HG03095 (cell line): ENCODE measurements around the gene CNPY2.
"Not testable (repeated sequence)": the region's sequence is repeated elsewhere in the genome, so short reads cannot be mapped to it uniquely, and the experiment has no call there.

Experiments used
- ATAC-seq: cut with Tn5 transposase; IDR thresholded peaks from one replicate; pipeline ENCODE4 v1.9.1; 2021; ENCODE audit warnings: moderate library complexity; ENCODE audit not compliant: unreplicated experiment

CNPY2 gene

GRCh38 chr12:56333679-56334489 lies 18.1 kb upstream of the CNPY2 start, which contains the start of gene PAN2:
PAN2 (minus strand) TSS chr12:56334000; CDS start chr12:56333094, 906 bp downstream.
- ATAC-seq, result peak; percentile 90

- no peak for ATAC-seq
Measured at GRCh38 chr12:56333197-56333678, 17.4 kb upstream of the CNPY2 start.

- no peak for ATAC-seq
Measured at GRCh38 chr12:56332512-56333196, 16.9 kb upstream of the CNPY2 start.

- no peak for ATAC-seq
Measured at GRCh38 chr12:56330936-56331490, 15.2 kb upstream of the CNPY2 start.

- ATAC-seq, result no peak
Measured at GRCh38 chr12:56326533-56326932, 10.7 kb upstream of the CNPY2 start.

- no peak for ATAC-seq
Measured at GRCh38 chr12:56326126-56326525, 10.3 kb upstream of the CNPY2 start.

GRCh38 chr12:56324206-56324605 lies 8.4 kb upstream of the CNPY2 start:
- ATAC-seq, result no peak

GRCh38 chr12:56321610-56322009 lies 5.8 kb upstream of the CNPY2 start:
- not testable (repeated sequence) for ATAC-seq

- no peak for ATAC-seq
Measured at GRCh38 chr12:56321027-56321426, 5.2 kb upstream of the CNPY2 start.

GRCh38 chr12:56317675-56318074 lies 1.9 kb upstream of the CNPY2 start:
- no peak for ATAC-seq

GRCh38 chr12:56315249-56315621 lies 553 bp downstream of the CNPY2 start:
- ATAC-seq, result no peak

- ATAC-seq, result no peak
Measured at GRCh38 chr12:56311003-56311402, 4.8 kb downstream of the CNPY2 start.

- no peak for ATAC-seq
Measured at GRCh38 chr12:56308714-56309113, 7.1 kb downstream of the CNPY2 start.

GRCh38 chr12:56307221-56307965 lies 8.4 kb downstream of the CNPY2 start:
- ATAC-seq, result no peak

- ATAC-seq, result no peak
Measured at GRCh38 chr12:56304872-56305590, 10.8 kb downstream of the CNPY2 start.

GRCh38 chr12:56304276-56304675 lies 11.5 kb downstream of the CNPY2 start:
- no peak for ATAC-seq

- ATAC-seq, result no peak
Measured at GRCh38 chr12:56300644-56301464, 14.9 kb downstream of the CNPY2 start.

- ATAC-seq, result peak; percentile 90
Measured at GRCh38 chr12:56299853-56300643, 15.7 kb downstream of the CNPY2 start, which contains the start of gene CS. CS (minus strand) TSS chr12:56300330; CDS start chr12:56300201, 129 bp downstream.
